K562 (cell line): ENCODE results near the gene KITLG. TPM values are rescaled to one million over a fixed set of nuclear protein-coding genes. Genes with fewer than 3 reads are reported as not detected.

Source experiments
- POLR2A ChIP-seq: fragments of 450-650 bp; conservative IDR thresholded peaks from 2 replicates; pipeline ENCODE4 v1.6.1; 2016
- ZNF586 ChIP-seq: fragments of 450-650 bp; formaldehyde crosslinking; conservative IDR thresholded peaks from 2 replicates; pipeline ENCODE4 v1.4.0; 2020; ENCODE audit warnings: mild to moderate bottlenecking, moderate library complexity
- ZZZ3 ChIP-seq: fragments of 450-650 bp; IDR thresholded peaks from 2 replicates; pipeline ENCODE4 v1.6.1; 2016; ENCODE audit warnings: antibody characterized with exemption, mild to moderate bottlenecking, moderate library complexity
- polyA plus RNA-seq, 8 experiments: library from polyadenylated mRNA; depleted of rRNA in 4 of 8; stranded (reverse) in 5 of 8; unstranded in 3 of 8; fragments of >200 nt; fragmentation: Nextera tagmentation in 2 of 8; fragmentation: Illumina TruSeq in 1 of 8; extraction: Ambion mirVana in 2 of 8; extraction: Trizol in 1 of 8; gene quantifications; 2 replicates each; pipeline versions ENCODE4 v1.2.1 to v1.2.3, GENCODE V29; 2011 to 2014; ENCODE audit warnings: inconsistent platforms in 1 of 8, missing spikeins in 1 of 8
- total RNA-seq, 7 experiments: library from RNA; depleted of rRNA in 6 of 7; stranded (reverse); fragments of >200 nt in 6 of 7; fragmentation: Illumina TruSeq in 2 of 7; extraction: Trizol in 2 of 7; gene quantifications; 2 replicates each; pipeline versions ENCODE4 v1.2.1 to v1.2.3, GENCODE V29; 2011 to 2021; ENCODE audit warnings: low replicate concordance in 1 of 7
- TF ChIP-seq, protein P1 (sequence below): fragments of 450-650 bp; IDR thresholded peaks from 2 replicates; pipeline ENCODE4 v1.6.1; 2016; ENCODE audit warnings: mild to moderate bottlenecking, moderate library complexity
- TF ChIP-seq, protein P2 (sequence below): fragments of 200-600 bp; sonication (generic); IDR thresholded peaks from one replicate; pipeline ENCODE4 v1.6.1; 2012; ENCODE audit warnings: mild to moderate bottlenecking, low read depth, low read length, inconsistent platforms

The KITLG gene
- total and polyA plus RNA-seq, 9 of the 15 experiments (the other 6 are each of a cell fraction or from before 2014, with no cell fraction given): 0.04 to 0.09 (median 0.04) TPM; not detected in 6

DNA sequence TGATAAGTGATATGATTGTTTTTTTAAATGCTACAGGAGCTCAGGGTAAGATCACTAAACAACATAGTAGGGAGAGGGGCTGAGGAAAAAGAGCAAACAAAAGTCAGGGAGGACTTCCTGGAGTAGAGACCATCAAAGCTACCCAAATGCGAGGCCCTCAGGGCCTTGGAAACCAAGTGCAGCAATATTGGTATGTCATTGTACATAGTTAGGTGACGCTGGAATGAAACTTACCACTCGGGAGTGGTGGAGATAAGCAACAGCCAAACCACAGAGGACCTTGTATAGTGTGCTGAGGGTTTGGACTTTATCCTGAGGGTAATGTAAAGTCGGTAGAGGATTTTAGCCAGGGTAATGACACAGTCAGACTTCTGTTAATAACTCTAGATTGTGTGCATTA lies 13.8 kb downstream of the KITLG start (continued):
- TF ChIP-seq, protein P1, sequence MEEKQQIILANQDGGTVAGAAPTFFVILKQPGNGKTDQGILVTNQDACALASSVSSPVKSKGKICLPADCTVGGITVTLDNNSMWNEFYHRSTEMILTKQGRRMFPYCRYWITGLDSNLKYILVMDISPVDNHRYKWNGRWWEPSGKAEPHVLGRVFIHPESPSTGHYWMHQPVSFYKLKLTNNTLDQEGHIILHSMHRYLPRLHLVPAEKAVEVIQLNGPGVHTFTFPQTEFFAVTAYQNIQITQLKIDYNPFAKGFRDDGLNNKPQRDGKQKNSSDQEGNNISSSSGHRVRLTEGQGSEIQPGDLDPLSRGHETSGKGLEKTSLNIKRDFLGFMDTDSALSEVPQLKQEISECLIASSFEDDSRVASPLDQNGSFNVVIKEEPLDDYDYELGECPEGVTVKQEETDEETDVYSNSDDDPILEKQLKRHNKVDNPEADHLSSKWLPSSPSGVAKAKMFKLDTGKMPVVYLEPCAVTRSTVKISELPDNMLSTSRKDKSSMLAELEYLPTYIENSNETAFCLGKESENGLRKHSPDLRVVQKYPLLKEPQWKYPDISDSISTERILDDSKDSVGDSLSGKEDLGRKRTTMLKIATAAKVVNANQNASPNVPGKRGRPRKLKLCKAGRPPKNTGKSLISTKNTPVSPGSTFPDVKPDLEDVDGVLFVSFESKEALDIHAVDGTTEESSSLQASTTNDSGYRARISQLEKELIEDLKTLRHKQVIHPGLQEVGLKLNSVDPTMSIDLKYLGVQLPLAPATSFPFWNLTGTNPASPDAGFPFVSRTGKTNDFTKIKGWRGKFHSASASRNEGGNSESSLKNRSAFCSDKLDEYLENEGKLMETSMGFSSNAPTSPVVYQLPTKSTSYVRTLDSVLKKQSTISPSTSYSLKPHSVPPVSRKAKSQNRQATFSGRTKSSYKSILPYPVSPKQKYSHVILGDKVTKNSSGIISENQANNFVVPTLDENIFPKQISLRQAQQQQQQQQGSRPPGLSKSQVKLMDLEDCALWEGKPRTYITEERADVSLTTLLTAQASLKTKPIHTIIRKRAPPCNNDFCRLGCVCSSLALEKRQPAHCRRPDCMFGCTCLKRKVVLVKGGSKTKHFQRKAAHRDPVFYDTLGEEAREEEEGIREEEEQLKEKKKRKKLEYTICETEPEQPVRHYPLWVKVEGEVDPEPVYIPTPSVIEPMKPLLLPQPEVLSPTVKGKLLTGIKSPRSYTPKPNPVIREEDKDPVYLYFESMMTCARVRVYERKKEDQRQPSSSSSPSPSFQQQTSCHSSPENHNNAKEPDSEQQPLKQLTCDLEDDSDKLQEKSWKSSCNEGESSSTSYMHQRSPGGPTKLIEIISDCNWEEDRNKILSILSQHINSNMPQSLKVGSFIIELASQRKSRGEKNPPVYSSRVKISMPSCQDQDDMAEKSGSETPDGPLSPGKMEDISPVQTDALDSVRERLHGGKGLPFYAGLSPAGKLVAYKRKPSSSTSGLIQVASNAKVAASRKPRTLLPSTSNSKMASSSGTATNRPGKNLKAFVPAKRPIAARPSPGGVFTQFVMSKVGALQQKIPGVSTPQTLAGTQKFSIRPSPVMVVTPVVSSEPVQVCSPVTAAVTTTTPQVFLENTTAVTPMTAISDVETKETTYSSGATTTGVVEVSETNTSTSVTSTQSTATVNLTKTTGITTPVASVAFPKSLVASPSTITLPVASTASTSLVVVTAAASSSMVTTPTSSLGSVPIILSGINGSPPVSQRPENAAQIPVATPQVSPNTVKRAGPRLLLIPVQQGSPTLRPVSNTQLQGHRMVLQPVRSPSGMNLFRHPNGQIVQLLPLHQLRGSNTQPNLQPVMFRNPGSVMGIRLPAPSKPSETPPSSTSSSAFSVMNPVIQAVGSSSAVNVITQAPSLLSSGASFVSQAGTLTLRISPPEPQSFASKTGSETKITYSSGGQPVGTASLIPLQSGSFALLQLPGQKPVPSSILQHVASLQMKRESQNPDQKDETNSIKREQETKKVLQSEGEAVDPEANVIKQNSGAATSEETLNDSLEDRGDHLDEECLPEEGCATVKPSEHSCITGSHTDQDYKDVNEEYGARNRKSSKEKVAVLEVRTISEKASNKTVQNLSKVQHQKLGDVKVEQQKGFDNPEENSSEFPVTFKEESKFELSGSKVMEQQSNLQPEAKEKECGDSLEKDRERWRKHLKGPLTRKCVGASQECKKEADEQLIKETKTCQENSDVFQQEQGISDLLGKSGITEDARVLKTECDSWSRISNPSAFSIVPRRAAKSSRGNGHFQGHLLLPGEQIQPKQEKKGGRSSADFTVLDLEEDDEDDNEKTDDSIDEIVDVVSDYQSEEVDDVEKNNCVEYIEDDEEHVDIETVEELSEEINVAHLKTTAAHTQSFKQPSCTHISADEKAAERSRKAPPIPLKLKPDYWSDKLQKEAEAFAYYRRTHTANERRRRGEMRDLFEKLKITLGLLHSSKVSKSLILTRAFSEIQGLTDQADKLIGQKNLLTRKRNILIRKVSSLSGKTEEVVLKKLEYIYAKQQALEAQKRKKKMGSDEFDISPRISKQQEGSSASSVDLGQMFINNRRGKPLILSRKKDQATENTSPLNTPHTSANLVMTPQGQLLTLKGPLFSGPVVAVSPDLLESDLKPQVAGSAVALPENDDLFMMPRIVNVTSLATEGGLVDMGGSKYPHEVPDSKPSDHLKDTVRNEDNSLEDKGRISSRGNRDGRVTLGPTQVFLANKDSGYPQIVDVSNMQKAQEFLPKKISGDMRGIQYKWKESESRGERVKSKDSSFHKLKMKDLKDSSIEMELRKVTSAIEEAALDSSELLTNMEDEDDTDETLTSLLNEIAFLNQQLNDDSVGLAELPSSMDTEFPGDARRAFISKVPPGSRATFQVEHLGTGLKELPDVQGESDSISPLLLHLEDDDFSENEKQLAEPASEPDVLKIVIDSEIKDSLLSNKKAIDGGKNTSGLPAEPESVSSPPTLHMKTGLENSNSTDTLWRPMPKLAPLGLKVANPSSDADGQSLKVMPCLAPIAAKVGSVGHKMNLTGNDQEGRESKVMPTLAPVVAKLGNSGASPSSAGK: no peak
- TF ChIP-seq, protein P2, sequence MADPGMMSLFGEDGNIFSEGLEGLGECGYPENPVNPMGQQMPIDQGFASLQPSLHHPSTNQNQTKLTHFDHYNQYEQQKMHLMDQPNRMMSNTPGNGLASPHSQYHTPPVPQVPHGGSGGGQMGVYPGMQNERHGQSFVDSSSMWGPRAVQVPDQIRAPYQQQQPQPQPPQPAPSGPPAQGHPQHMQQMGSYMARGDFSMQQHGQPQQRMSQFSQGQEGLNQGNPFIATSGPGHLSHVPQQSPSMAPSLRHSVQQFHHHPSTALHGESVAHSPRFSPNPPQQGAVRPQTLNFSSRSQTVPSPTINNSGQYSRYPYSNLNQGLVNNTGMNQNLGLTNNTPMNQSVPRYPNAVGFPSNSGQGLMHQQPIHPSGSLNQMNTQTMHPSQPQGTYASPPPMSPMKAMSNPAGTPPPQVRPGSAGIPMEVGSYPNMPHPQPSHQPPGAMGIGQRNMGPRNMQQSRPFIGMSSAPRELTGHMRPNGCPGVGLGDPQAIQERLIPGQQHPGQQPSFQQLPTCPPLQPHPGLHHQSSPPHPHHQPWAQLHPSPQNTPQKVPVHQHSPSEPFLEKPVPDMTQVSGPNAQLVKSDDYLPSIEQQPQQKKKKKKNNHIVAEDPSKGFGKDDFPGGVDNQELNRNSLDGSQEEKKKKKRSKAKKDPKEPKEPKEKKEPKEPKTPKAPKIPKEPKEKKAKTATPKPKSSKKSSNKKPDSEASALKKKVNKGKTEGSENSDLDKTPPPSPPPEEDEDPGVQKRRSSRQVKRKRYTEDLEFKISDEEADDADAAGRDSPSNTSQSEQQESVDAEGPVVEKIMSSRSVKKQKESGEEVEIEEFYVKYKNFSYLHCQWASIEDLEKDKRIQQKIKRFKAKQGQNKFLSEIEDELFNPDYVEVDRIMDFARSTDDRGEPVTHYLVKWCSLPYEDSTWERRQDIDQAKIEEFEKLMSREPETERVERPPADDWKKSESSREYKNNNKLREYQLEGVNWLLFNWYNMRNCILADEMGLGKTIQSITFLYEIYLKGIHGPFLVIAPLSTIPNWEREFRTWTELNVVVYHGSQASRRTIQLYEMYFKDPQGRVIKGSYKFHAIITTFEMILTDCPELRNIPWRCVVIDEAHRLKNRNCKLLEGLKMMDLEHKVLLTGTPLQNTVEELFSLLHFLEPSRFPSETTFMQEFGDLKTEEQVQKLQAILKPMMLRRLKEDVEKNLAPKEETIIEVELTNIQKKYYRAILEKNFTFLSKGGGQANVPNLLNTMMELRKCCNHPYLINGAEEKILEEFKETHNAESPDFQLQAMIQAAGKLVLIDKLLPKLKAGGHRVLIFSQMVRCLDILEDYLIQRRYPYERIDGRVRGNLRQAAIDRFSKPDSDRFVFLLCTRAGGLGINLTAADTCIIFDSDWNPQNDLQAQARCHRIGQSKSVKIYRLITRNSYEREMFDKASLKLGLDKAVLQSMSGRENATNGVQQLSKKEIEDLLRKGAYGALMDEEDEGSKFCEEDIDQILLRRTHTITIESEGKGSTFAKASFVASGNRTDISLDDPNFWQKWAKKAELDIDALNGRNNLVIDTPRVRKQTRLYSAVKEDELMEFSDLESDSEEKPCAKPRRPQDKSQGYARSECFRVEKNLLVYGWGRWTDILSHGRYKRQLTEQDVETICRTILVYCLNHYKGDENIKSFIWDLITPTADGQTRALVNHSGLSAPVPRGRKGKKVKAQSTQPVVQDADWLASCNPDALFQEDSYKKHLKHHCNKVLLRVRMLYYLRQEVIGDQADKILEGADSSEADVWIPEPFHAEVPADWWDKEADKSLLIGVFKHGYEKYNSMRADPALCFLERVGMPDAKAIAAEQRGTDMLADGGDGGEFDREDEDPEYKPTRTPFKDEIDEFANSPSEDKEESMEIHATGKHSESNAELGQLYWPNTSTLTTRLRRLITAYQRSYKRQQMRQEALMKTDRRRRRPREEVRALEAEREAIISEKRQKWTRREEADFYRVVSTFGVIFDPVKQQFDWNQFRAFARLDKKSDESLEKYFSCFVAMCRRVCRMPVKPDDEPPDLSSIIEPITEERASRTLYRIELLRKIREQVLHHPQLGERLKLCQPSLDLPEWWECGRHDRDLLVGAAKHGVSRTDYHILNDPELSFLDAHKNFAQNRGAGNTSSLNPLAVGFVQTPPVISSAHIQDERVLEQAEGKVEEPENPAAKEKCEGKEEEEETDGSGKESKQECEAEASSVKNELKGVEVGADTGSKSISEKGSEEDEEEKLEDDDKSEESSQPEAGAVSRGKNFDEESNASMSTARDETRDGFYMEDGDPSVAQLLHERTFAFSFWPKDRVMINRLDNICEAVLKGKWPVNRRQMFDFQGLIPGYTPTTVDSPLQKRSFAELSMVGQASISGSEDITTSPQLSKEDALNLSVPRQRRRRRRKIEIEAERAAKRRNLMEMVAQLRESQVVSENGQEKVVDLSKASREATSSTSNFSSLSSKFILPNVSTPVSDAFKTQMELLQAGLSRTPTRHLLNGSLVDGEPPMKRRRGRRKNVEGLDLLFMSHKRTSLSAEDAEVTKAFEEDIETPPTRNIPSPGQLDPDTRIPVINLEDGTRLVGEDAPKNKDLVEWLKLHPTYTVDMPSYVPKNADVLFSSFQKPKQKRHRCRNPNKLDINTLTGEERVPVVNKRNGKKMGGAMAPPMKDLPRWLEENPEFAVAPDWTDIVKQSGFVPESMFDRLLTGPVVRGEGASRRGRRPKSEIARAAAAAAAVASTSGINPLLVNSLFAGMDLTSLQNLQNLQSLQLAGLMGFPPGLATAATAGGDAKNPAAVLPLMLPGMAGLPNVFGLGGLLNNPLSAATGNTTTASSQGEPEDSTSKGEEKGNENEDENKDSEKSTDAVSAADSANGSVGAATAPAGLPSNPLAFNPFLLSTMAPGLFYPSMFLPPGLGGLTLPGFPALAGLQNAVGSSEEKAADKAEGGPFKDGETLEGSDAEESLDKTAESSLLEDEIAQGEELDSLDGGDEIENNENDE: no peak
- no peak for TF ChIP-seq POLR2A
- TF ChIP-seq ZZZ3: no peak
- TF ChIP-seq ZNF586: no peak
